ENCODE measurements around the gene CYP26A1. TPM values are rescaled to one million over a fixed set of nuclear protein-coding genes. Genes with fewer than 3 reads are reported as not detected.

Gene CYP26A1
- total RNA-seq, 1 donor from 2014 or later: 0.64 TPM

GRCh38 chr10:93080350-93081046 is 6.8 kb downstream of the CYP26A1 start:
- peak; percentile 98 for TF ChIP-seq CTCF (IDR thresholded peaks at IDR 0.05; ENCODE audit: unreplicated experiment)
- peaks cover 31% of the 10 kb centered on the region for H3K4me1 Mint-ChIP-seq (ENCODE audit: unreplicated experiment)
- H3K27me3 Mint-ChIP-seq (ENCODE audit: unreplicated experiment): peaks cover 11% of the 10 kb centered on the region
- no peak overlapping the region for H3K4me3 Mint-ChIP-seq (ENCODE audit: unreplicated experiment)
- peak; percentile 70 for DNase-seq (ENCODE audit: low spot score)
- H3K9me3 Mint-ChIP-seq (ENCODE audit: unreplicated experiment): no peaks in the 10 kb centered on the region
- no peaks in the 10 kb centered on the region for H3K36me3 Mint-ChIP-seq (ENCODE audit: low read depth, unreplicated experiment)
- H3K27ac Mint-ChIP-seq (ENCODE audit: unreplicated experiment): no peak overlapping the region

DNA sequence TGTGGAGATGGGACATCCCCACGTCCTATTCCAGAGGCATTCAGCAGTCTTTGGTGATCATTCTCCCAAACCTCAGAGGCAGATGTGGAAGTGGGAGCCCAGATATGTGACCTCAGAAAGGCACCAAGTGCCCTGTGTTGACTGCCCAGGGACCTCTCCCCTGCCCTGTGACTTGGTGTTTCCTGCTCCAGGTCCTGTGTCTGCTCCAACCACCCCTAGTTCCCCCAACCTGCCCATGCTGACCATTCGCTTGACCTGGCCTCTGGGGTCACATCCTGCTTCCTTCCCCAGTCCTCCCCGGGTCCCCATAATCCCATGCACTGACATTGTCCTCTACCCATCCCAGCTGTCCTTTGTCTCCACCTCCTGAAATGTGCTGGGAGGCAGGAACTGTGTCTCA is 7.6 kb downstream of the CYP26A1 start:
- Mint-ChIP-seq H3K27me3 (ENCODE audit: unreplicated experiment) (peaks cover 6% of the 10 kb centered on the region), H3K4me1 (ENCODE audit: unreplicated experiment) (peaks cover 28% of the 10 kb centered on the region), H3K9me3 (ENCODE audit: unreplicated experiment) (no peaks in the 10 kb centered on the region), H3K36me3 (ENCODE audit: low read depth, unreplicated experiment) (no peaks in the 10 kb centered on the region), H3K27ac (ENCODE audit: unreplicated experiment) (no peak overlapping the region), H3K4me3 (ENCODE audit: unreplicated experiment) (no peak overlapping the region)
- no peak for TF ChIP-seq CTCF (IDR thresholded peaks at IDR 0.05; ENCODE audit: unreplicated experiment)
- no peak for DNase-seq (ENCODE audit: low spot score)

GRCh38 chr10:93081834-93082233 is 8.1 kb downstream of the CYP26A1 start:
- no peak for DNase-seq (ENCODE audit: low spot score)
- Mint-ChIP-seq H3K27me3 (ENCODE audit: unreplicated experiment) (peaks cover 6% of the 10 kb centered on the region), H3K27ac (ENCODE audit: unreplicated experiment) (no peak overlapping the region), H3K4me3 (ENCODE audit: unreplicated experiment) (no peak overlapping the region), H3K36me3 (ENCODE audit: low read depth, unreplicated experiment) (no peaks in the 10 kb centered on the region), H3K9me3 (ENCODE audit: unreplicated experiment) (no peaks in the 10 kb centered on the region), H3K4me1 (ENCODE audit: unreplicated experiment) (peaks cover 28% of the 10 kb centered on the region)
- TF ChIP-seq CTCF (IDR thresholded peaks at IDR 0.05; ENCODE audit: unreplicated experiment): no peak

- no peak for DNase-seq (ENCODE audit: low spot score)
- H3K27me3 Mint-ChIP-seq (ENCODE audit: unreplicated experiment): peaks cover 6% of the 10 kb centered on the region
- H3K4me3 Mint-ChIP-seq (ENCODE audit: unreplicated experiment): no peak overlapping the region
- H3K9me3 Mint-ChIP-seq (ENCODE audit: unreplicated experiment): no peaks in the 10 kb centered on the region
- TF ChIP-seq CTCF (IDR thresholded peaks at IDR 0.05; ENCODE audit: unreplicated experiment): no peak
- H3K36me3 Mint-ChIP-seq (ENCODE audit: low read depth, unreplicated experiment): no peaks in the 10 kb centered on the region
- peaks cover 28% of the 10 kb centered on the region for H3K4me1 Mint-ChIP-seq (ENCODE audit: unreplicated experiment)
- H3K27ac Mint-ChIP-seq (ENCODE audit: unreplicated experiment): no peak overlapping the region
These were observed 10.2 kb downstream of the CYP26A1 start for GRCh38 chr10:93083743-93084539.
